WTC11 (cell line): ENCODE results near the gene HTR3B. TPM values are rescaled to one million over a fixed set of nuclear protein-coding genes. Genes with fewer than 3 reads are reported as not detected.

Experiments used
- ATAC-seq: fragments of 200-7000 bp; cut with Tn5 transposase; 2 replicates; pipeline ENCODE4 v1.10.0; 2021; ENCODE audit warnings: mild to moderate bottlenecking, moderate library complexity
- CTCF ChIA-PET: fragments of 300-600 bp; sonication (Branson Sonifier 250); formaldehyde crosslinking; loops from one replicate; lab custom pipeline; 2021; ENCODE audit warnings: antibody characterized with exemption; lab: Charles Lee
- POLR2A ChIA-PET: fragments of 350-600 bp; sonication (Branson Sonifier 250); formaldehyde crosslinking; loops from one replicate; lab custom pipeline; 2021; ENCODE audit warnings: antibody characterized with exemption; lab: Charles Lee
- DNase-seq: peaks from one replicate; pipeline ENCODE4 v3.0.0; 2021; ENCODE audit warnings: low spot score
- H3K27ac Mint-ChIP-seq: 2 replicates; pipeline ENCODE4 v1.8.0; 2021; ENCODE audit warnings: mixed read lengths
- H3K27me3 Mint-ChIP-seq: 2 replicates; pipeline ENCODE4 v1.8.0; 2021; ENCODE audit warnings: low read depth, mild to moderate bottlenecking, moderate library complexity, mixed read lengths
- H3K36me3 Mint-ChIP-seq: 2 replicates; pipeline ENCODE4 v1.8.0; 2021; ENCODE audit warnings: mixed read lengths
- H3K4me1 Mint-ChIP-seq: 2 replicates; pipeline ENCODE4 v1.8.0; 2022; ENCODE audit warnings: mixed read lengths
- H3K4me3 Mint-ChIP-seq: 2 replicates; pipeline ENCODE4 v1.8.0; 2021; ENCODE audit warnings: mild to moderate bottlenecking, moderate library complexity, mixed read lengths
- H3K9me3 Mint-ChIP-seq: 2 replicates; pipeline ENCODE4 v1.8.0; 2021; ENCODE audit warnings: mixed read lengths
- EMX1 ChIP-seq: fragments of 250-450 bp; sonication (Bioruptor Pico); IDR thresholded peaks from 2 replicates; pipeline ENCODE4 v1.8.0; 2021; ENCODE audit warnings: mild to moderate bottlenecking
- FOXJ3 ChIP-seq: sonication (generic); formaldehyde crosslinking; IDR thresholded peaks from 2 replicates; pipeline ENCODE4 v1.9.0; 2021; ENCODE audit warnings: missing genetic modification reagents, mild to moderate bottlenecking, borderline replicate concordance
- GRHL2 ChIP-seq: fragments of 250-450 bp; sonication (Bioruptor Pico); IDR thresholded peaks from 2 replicates; pipeline ENCODE4 v1.8.0; 2022; ENCODE audit warnings: mild to moderate bottlenecking, moderate library complexity; ENCODE audit not compliant: insufficient replicate concordance, severe bottlenecking
- JUN ChIP-seq: sonication (generic); formaldehyde crosslinking; IDR thresholded peaks from 2 replicates; pipeline ENCODE4 v1.8.0; 2023; ENCODE audit warnings: mild to moderate bottlenecking, missing genetic modification reagents
- NFATC4 ChIP-seq: fragments of 250-450 bp; sonication (Bioruptor Pico); IDR thresholded peaks from 2 replicates; pipeline ENCODE4 v1.9.0; 2021; ENCODE audit warnings: mild to moderate bottlenecking
- SP1 ChIP-seq: sonication (generic); formaldehyde crosslinking; conservative IDR thresholded peaks from 2 replicates; pipeline ENCODE4 v1.8.1; 2022; ENCODE audit warnings: missing genetic modification reagents
- TEAD4 ChIP-seq: sonication (generic); formaldehyde crosslinking; IDR thresholded peaks from 2 replicates; pipeline ENCODE4 v1.8.0; 2022; ENCODE audit warnings: mild to moderate bottlenecking, missing genetic modification reagents
- ZBTB21 ChIP-seq: sonication (generic); formaldehyde crosslinking; IDR thresholded peaks from 2 replicates; pipeline ENCODE4 v1.8.1; 2023; ENCODE audit warnings: mild to moderate bottlenecking, missing genetic modification reagents, borderline replicate concordance
- ZNF317 ChIP-seq: sonication (generic); formaldehyde crosslinking; IDR thresholded peaks from 2 replicates; pipeline ENCODE4 v1.8.1; 2023; ENCODE audit warnings: low read depth, mild to moderate bottlenecking, moderate library complexity, missing genetic modification reagents, borderline replicate concordance
- ZNF671 ChIP-seq: fragments of 250-450 bp; sonication (Bioruptor Pico); IDR thresholded peaks from 2 replicates; pipeline ENCODE4 v1.8.0; 2021; ENCODE audit warnings: mild to moderate bottlenecking
- total RNA-seq: library from RNA; stranded (reverse); gene quantifications from 3 replicates; pipeline ENCODE4 v1.2.3, GENCODE V29; 2021
- TF ChIP-seq, protein P1 (sequence below): sonication (generic); formaldehyde crosslinking; IDR thresholded peaks from 2 replicates; pipeline ENCODE4 v1.8.0; 2022; ENCODE audit warnings: mild to moderate bottlenecking, missing genetic modification reagents
- TF ChIP-seq, protein P2 (sequence below): fragments of 250-450 bp; sonication (Bioruptor Pico); IDR thresholded peaks from 2 replicates; pipeline ENCODE4 v1.8.0; 2021; ENCODE audit warnings: mild to moderate bottlenecking
- TF ChIP-seq, protein P3 (sequence below): sonication (generic); formaldehyde crosslinking; IDR thresholded peaks from 2 replicates; pipeline ENCODE4 v1.8.0; 2023; ENCODE audit warnings: mild to moderate bottlenecking, missing genetic modification reagents
- TF ChIP-seq, protein P4 (sequence below): fragments of 250-450 bp; sonication (Bioruptor Pico); IDR thresholded peaks from 2 replicates; pipeline ENCODE4 v1.9.0; 2021; ENCODE audit warnings: mild to moderate bottlenecking
- TF ChIP-seq, protein P5 (sequence below): fragments of 250-450 bp; sonication (Bioruptor Pico); IDR thresholded peaks from 2 replicates; pipeline ENCODE4 v1.9.0; 2021; ENCODE audit warnings: moderate library complexity, mild to moderate bottlenecking, inconsistent platforms, borderline replicate concordance
- TF ChIP-seq, protein P6 (sequence below): sonication (generic); formaldehyde crosslinking; IDR thresholded peaks from 2 replicates; pipeline ENCODE4 v1.8.1; 2023; ENCODE audit warnings: mild to moderate bottlenecking, missing genetic modification reagents, moderate library complexity
- TF ChIP-seq, protein P7 (sequence below): sonication (generic); formaldehyde crosslinking; conservative IDR thresholded peaks from 2 replicates; pipeline ENCODE4 v1.8.1; 2022; ENCODE audit warnings: mild to moderate bottlenecking, missing genetic modification reagents

The HTR3B gene
- total RNA-seq, 1 experiment from 2014 or later = not detected

DNA sequence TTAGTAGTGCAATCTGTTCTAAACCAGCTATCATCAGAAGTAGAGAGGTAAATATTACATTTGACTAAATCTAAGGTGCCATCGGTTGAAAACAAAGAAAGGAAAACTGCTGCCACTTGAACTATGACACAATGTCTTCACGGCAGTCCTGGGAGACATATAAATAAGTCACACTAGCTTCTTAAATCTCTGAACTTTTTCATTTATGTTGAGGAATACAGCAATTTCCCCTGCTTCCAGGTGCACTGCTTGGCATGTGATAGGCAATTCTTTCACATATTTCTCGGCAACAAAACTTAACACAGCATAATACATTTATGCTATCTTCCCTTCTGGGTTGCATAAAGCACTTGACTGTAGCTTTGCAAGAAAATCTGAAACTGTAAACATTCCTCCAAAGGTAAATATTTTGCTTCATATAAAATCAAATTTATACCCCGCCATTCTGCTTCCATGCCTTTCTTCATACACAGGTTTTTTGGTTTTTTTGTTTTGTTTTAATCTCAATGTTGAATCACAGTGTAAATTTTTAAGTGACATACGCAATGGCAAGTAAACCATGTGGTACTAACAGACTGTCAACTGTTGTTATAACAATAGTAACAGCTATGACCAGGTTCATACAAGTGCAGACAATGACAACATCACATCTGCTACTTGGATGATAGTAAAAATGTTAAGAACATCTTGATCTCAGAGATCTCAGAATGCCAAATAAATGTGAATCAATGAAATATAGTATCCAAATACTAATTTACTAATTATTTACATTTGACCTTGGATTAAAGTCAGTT lies 47.4 kb upstream of the HTR3B start (continued):
- TF ChIP-seq, protein P1, sequence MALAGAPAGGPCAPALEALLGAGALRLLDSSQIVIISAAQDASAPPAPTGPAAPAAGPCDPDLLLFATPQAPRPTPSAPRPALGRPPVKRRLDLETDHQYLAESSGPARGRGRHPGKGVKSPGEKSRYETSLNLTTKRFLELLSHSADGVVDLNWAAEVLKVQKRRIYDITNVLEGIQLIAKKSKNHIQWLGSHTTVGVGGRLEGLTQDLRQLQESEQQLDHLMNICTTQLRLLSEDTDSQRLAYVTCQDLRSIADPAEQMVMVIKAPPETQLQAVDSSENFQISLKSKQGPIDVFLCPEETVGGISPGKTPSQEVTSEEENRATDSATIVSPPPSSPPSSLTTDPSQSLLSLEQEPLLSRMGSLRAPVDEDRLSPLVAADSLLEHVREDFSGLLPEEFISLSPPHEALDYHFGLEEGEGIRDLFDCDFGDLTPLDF (CRISPR knock-in tag) = no peak
- TF ChIP-seq, protein P2, sequence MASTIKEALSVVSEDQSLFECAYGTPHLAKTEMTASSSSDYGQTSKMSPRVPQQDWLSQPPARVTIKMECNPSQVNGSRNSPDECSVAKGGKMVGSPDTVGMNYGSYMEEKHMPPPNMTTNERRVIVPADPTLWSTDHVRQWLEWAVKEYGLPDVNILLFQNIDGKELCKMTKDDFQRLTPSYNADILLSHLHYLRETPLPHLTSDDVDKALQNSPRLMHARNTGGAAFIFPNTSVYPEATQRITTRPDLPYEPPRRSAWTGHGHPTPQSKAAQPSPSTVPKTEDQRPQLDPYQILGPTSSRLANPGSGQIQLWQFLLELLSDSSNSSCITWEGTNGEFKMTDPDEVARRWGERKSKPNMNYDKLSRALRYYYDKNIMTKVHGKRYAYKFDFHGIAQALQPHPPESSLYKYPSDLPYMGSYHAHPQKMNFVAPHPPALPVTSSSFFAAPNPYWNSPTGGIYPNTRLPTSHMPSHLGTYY = no peak
- TF ChIP-seq ZNF671 (no peak), FOXJ3 (CRISPR knock-in tag) (no peak), ZNF317 (CRISPR knock-in tag) (no peak), ZBTB21 (CRISPR knock-in tag) (no peak)

DNA sequence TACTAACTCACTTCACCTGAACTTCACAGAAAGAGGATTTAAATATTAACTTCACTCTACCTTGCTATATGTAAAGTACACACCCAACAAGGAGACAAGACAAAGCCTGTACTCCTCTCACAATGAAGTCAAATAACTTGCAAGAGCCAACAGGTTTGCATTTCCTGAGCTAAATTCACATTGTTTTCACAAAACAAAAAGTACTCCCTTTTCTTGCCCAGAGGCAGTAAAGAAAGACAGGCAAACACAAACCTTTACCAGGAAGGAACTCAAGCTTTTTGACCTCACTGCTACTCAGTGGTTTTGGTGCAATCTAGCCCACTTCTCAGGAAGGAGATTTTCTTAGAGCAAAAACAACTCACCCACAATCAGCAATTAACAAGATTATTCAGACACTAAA lies 44.9 kb upstream of the HTR3B start:
- no peak for TF ChIP-seq ZNF317 (CRISPR knock-in tag)
- no peak for TF ChIP-seq TEAD4 (CRISPR knock-in tag)
- TF ChIP-seq SP1 (CRISPR knock-in tag) = no peak
- TF ChIP-seq, protein P3, sequence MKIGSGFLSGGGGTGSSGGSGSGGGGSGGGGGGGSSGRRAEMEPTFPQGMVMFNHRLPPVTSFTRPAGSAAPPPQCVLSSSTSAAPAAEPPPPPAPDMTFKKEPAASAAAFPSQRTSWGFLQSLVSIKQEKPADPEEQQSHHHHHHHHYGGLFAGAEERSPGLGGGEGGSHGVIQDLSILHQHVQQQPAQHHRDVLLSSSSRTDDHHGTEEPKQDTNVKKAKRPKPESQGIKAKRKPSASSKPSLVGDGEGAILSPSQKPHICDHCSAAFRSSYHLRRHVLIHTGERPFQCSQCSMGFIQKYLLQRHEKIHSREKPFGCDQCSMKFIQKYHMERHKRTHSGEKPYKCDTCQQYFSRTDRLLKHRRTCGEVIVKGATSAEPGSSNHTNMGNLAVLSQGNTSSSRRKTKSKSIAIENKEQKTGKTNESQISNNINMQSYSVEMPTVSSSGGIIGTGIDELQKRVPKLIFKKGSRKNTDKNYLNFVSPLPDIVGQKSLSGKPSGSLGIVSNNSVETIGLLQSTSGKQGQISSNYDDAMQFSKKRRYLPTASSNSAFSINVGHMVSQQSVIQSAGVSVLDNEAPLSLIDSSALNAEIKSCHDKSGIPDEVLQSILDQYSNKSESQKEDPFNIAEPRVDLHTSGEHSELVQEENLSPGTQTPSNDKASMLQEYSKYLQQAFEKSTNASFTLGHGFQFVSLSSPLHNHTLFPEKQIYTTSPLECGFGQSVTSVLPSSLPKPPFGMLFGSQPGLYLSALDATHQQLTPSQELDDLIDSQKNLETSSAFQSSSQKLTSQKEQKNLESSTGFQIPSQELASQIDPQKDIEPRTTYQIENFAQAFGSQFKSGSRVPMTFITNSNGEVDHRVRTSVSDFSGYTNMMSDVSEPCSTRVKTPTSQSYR = no peak
- TF ChIP-seq, protein P4, sequence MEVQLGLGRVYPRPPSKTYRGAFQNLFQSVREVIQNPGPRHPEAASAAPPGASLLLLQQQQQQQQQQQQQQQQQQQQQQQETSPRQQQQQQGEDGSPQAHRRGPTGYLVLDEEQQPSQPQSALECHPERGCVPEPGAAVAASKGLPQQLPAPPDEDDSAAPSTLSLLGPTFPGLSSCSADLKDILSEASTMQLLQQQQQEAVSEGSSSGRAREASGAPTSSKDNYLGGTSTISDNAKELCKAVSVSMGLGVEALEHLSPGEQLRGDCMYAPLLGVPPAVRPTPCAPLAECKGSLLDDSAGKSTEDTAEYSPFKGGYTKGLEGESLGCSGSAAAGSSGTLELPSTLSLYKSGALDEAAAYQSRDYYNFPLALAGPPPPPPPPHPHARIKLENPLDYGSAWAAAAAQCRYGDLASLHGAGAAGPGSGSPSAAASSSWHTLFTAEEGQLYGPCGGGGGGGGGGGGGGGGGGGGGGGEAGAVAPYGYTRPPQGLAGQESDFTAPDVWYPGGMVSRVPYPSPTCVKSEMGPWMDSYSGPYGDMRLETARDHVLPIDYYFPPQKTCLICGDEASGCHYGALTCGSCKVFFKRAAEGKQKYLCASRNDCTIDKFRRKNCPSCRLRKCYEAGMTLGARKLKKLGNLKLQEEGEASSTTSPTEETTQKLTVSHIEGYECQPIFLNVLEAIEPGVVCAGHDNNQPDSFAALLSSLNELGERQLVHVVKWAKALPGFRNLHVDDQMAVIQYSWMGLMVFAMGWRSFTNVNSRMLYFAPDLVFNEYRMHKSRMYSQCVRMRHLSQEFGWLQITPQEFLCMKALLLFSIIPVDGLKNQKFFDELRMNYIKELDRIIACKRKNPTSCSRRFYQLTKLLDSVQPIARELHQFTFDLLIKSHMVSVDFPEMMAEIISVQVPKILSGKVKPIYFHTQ (CRISPR knock-in tag) = no peak
- no peak for TF ChIP-seq JUN (CRISPR knock-in tag)
- no peak for TF ChIP-seq GRHL2 (CRISPR knock-in tag)
- TF ChIP-seq EMX1 (CRISPR knock-in tag) = no peak
- TF ChIP-seq, protein P5, sequence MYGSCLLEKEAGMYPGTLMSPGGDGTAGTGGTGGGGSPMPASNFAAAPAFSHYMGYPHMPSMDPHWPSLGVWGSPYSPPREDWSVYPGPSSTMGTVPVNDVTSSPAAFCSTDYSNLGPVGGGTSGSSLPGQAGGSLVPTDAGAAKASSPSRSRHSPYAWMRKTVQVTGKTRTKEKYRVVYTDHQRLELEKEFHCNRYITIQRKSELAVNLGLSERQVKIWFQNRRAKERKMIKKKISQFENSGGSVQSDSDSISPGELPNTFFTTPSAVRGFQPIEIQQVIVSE (CRISPR knock-in tag) = no peak
- no peak for TF ChIP-seq NFATC4 (CRISPR knock-in tag)
- TF ChIP-seq, protein P6, sequence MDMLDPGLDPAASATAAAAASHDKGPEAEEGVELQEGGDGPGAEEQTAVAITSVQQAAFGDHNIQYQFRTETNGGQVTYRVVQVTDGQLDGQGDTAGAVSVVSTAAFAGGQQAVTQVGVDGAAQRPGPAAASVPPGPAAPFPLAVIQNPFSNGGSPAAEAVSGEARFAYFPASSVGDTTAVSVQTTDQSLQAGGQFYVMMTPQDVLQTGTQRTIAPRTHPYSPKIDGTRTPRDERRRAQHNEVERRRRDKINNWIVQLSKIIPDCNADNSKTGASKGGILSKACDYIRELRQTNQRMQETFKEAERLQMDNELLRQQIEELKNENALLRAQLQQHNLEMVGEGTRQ = no peak
- TF ChIP-seq, protein P7, sequence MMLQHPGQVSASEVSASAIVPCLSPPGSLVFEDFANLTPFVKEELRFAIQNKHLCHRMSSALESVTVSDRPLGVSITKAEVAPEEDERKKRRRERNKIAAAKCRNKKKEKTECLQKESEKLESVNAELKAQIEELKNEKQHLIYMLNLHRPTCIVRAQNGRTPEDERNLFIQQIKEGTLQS (CRISPR knock-in tag) = no peak
- Mint-ChIP-seq H3K4me3 (peak overlapping the region; percentile 39), H3K4me1 (peaks cover 86% of the 10 kb centered on the region), H3K27me3 (no peaks in the 10 kb centered on the region), H3K9me3 (no peaks in the 10 kb centered on the region), H3K36me3 (peaks cover 7% of the 10 kb centered on the region), H3K27ac (peak overlapping the region; percentile 100)
- ChIA-PET CTCF (interaction anchor here (0.6 to 1.8 kb wide), 6 partner anchors 10 to 228 kb away, joined by 3 to 11 read pairs (median 4); no protein-coding TSS in a partner anchor), POLR2A (interaction anchor here (1.7 kb wide), 1 partner anchor 15 kb away, joined by 8 read pairs; the partner anchor contains the start of gene USP28)
- ATAC-seq (peak; percentile 59), DNase-seq (no peak)
